ENCODE results near the gene RHEX.
A peak's percentile ranks its signal among the peaks of the same experiment; 100 is the strongest.

The RHEX gene

DNA sequence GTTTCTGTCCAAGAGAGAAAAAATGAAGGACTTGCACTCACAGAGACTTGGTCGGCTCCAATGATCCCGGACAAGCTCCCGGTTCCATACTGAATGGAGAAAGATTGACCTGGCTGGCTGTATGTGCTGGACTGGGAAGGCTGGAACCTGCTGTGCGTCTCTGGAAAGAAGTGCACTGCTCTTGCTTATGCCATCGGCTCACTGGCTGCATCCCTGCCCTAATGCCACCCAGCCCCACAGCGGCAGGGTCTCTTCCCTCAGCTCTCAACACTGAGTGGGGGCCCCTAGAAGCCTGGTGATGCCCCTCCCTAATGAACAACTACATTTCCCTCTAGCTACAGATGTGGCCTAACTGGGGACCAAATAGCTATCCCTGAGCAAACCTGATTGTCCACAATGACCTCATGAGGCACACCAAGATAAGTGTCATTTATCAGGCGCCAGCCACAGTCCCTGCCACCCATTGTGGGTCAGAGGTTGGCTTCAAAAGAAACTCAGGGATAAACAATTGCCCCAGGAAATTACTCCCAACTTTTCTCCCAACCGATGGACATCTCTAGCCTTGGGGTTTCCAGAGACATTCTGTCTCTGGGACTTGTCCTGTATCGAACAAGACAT, 31.9 kb upstream of the RHEX start:
- peaks cover 4% of the 10 kb centered on the region for H3K27me3 Mint-ChIP-seq
- ATAC-seq (ENCODE audit: low read depth): no peak
- H3K4me1 Mint-ChIP-seq: peaks cover 2% of the 10 kb centered on the region
- no peak overlapping the region for H3K27ac Mint-ChIP-seq
- peaks cover 2% of the 10 kb centered on the region for H3K9me3 Mint-ChIP-seq
- DNase-seq (ENCODE audit: low spot score in 2 of 2): no peak
- H3K4me3 Mint-ChIP-seq: no peak overlapping the region
- H3K36me3 Mint-ChIP-seq: no peaks in the 10 kb centered on the region

DNA sequence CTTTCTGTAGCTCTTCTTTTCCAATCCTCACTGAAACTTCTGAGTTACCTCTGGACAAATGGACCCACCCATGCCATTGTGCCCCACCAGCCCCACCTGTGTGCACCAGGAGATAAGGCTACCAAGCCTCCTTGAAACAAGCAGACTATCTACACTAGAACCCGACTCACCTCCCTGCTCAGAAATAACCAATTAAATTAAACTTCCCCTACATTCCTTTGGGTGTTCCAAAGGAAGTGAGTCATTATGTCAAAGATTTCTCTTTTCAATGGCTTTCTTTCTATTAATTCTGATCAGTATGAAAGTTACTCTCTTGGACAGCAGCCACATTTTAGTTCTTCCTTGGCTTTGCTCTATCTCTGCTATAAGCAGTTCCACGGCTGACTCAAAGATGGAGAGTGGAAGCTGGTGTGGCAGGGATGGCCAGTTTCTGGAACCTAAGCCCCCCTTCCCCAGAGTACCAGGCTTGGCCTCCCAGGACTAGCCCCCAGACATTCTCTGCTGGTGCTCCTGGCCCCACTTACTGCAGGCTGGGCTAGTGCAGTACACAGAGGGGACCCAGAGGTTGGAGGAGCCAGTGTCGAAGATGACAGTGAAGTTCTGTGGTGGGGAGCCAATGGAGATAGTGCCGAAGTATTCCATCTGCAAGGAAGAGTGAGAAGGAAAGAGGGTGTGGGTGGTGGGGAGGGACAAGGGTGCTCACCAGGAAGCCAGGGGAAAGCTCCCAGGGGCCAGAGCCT, 31.2 kb upstream of the RHEX start:
- DNase-seq (ENCODE audit: low spot score in 2 of 2): no peak
- peaks cover 2% of the 10 kb centered on the region for H3K9me3 Mint-ChIP-seq
- peaks cover 4% of the 10 kb centered on the region for H3K27me3 Mint-ChIP-seq
- peaks cover 2% of the 10 kb centered on the region for H3K4me1 Mint-ChIP-seq
- ATAC-seq (ENCODE audit: low read depth): no peak
- H3K27ac Mint-ChIP-seq: no peak overlapping the region
- H3K4me3 Mint-ChIP-seq: no peak overlapping the region
- H3K36me3 Mint-ChIP-seq: no peaks in the 10 kb centered on the region

DNA sequence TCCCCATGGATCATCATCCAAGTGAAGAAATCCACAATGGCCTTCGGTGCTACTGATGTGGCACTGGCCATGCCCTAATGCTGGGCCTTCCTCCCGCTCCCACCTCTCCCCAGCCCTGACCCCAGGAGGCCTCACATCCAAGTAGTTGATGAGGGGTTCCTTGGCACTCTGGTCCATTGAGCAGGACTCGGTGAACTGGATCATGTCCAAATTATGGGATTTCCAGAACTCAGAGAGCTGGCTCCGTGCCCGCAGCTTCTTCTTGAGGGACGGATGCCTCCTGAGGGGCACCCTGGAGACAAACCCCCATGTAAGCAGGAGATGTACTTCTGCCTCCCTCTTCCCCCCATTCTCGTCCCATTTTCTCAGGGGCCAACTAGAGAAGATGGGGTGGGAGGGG, 30.2 kb upstream of the RHEX start:
- H3K27me3 Mint-ChIP-seq: peaks cover 4% of the 10 kb centered on the region
- DNase-seq (ENCODE audit: low spot score in 2 of 2) (no peak), ATAC-seq (ENCODE audit: low read depth) (no peak)
- H3K27ac Mint-ChIP-seq: no peak overlapping the region
- peaks cover 2% of the 10 kb centered on the region for H3K9me3 Mint-ChIP-seq
- no peaks in the 10 kb centered on the region for H3K36me3 Mint-ChIP-seq
- H3K4me1 Mint-ChIP-seq: peaks cover 2% of the 10 kb centered on the region
- no peak overlapping the region for H3K4me3 Mint-ChIP-seq

- Mint-ChIP-seq H3K36me3 (no peaks in the 10 kb centered on the region), H3K9me3 (peaks cover 2% of the 10 kb centered on the region), H3K4me1 (peaks cover 2% of the 10 kb centered on the region), H3K4me3 (no peak within 1 kb of the TSS), H3K27me3 (peaks cover 4% of the 10 kb centered on the region), H3K27ac (no peak within 1 kb of the TSS)
- DNase-seq (ENCODE audit: low spot score in 2 of 2): no peak
- ATAC-seq (ENCODE audit: low read depth): no peak
Observed at GRCh38 chr1:206023695-206024094, 29.3 kb upstream of the RHEX start, which contains the start of gene CTSE. TSS of gene CTSE (minus strand) at chr1:206023895. CDS start at chr1:206023791, 104 bp downstream.

DNA sequence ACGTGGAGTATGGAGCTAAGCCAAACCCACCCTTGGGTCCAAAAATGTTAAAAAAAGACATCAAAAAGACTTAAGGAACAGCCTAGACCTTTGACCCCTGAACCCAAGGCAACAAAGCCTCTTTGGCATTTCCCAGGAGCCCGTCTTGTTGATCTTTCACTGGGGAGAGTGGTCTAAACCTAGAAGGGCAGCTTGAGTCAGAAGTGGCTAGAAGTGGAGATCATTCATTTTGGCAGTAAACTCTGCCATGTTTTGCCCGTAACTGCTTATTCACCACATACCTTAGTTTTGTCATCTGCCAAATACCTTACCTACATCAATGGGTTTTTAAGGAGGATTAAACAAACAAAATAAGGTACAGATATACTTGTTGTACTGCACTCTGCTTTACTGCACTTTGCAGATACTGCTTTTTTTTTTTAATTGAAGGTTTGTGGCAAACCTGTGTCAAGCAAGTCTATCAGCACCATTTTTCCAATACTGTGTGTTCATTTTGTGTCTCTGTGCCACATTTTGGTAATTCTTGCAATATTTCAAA, 27.6 kb upstream of the RHEX start:
- peaks cover 2% of the 10 kb centered on the region for H3K9me3 Mint-ChIP-seq
- H3K27me3 Mint-ChIP-seq: peaks cover 4% of the 10 kb centered on the region
- no peaks in the 10 kb centered on the region for H3K36me3 Mint-ChIP-seq
- H3K4me1 Mint-ChIP-seq: peaks cover 2% of the 10 kb centered on the region
- DNase-seq (ENCODE audit: low spot score in 2 of 2) (no peak), ATAC-seq (ENCODE audit: low read depth) (no peak)
- H3K4me3 Mint-ChIP-seq: no peak overlapping the region
- H3K27ac Mint-ChIP-seq: no peak overlapping the region

DNA sequence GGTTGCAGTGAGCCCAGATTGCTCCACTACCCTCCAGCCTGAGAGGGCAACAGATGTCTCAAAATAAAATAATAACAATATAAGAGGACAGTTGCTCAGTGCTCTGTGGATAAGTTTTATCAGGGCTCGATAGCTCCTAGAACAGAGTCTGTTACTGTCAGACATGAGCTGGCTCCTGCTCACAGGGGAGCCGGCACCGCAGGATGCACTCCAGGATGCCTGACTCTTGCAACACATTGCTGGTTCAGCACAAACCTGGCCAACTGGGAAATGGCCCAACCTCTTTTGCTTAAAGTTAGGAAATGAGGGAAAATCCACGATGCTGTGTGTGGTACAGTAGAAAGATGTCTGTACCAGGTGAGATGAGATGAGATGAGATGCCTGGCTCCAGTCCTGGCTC, 23.5 kb upstream of the RHEX start:
- peaks cover 2% of the 10 kb centered on the region for H3K9me3 Mint-ChIP-seq
- no peak overlapping the region for H3K4me3 Mint-ChIP-seq
- H3K36me3 Mint-ChIP-seq: no peaks in the 10 kb centered on the region
- DNase-seq (ENCODE audit: low spot score in 2 of 2): peak in 1 of 2 donors; percentile 7
- ATAC-seq (ENCODE audit: low read depth): no peak
- H3K4me1 Mint-ChIP-seq: peaks cover 23% of the 10 kb centered on the region
- no peaks in the 10 kb centered on the region for H3K27me3 Mint-ChIP-seq
- H3K27ac Mint-ChIP-seq: no peak overlapping the region

GRCh38 chr1:206030191-206030590, 22.8 kb upstream of the RHEX start:
- Mint-ChIP-seq H3K27ac (no peak overlapping the region), H3K36me3 (no peaks in the 10 kb centered on the region), H3K4me3 (no peak overlapping the region), H3K4me1 (peaks cover 30% of the 10 kb centered on the region), H3K9me3 (peaks cover 2% of the 10 kb centered on the region), H3K27me3 (no peaks in the 10 kb centered on the region)
- DNase-seq (ENCODE audit: low spot score in 2 of 2) (no peak), ATAC-seq (ENCODE audit: low read depth) (no peak)

- peak overlapping the region; percentile 43 for H3K27ac Mint-ChIP-seq
- peak overlapping the region; percentile 49 for H3K4me3 Mint-ChIP-seq
Observed at GRCh38 chr1:206030714-206031113, 22.3 kb upstream of the RHEX start.

GRCh38 chr1:206032380-206033140, 20.4 kb upstream of the RHEX start:
- H3K4me1 Mint-ChIP-seq: peaks cover 41% of the 10 kb centered on the region

More at GRCh38 chr1:206030714-206031113, 22.3 kb upstream of the RHEX start:
- ATAC-seq (ENCODE audit: low read depth) (peak; percentile 78), DNase-seq (ENCODE audit: low spot score in 2 of 2) (peak; percentile 60 to 72)
- Mint-ChIP-seq H3K4me1 (peaks cover 30% of the 10 kb centered on the region), H3K27me3 (no peaks in the 10 kb centered on the region), H3K9me3 (peaks cover 2% of the 10 kb centered on the region), H3K36me3 (no peaks in the 10 kb centered on the region)

GRCh38 chr1:206035027-206035426, 17.9 kb upstream of the RHEX start:
- peaks cover 2% of the 10 kb centered on the region for H3K36me3 Mint-ChIP-seq
- DNase-seq (ENCODE audit: low spot score in 2 of 2) (no peak), ATAC-seq (ENCODE audit: low read depth) (peak; percentile 50)
- peak overlapping the region; percentile 86 for H3K27ac Mint-ChIP-seq
- peak overlapping the region; percentile 99 for H3K4me3 Mint-ChIP-seq
- no peaks in the 10 kb centered on the region for H3K27me3 Mint-ChIP-seq
- peaks cover 61% of the 10 kb centered on the region for H3K4me1 Mint-ChIP-seq
- H3K9me3 Mint-ChIP-seq: no peaks in the 10 kb centered on the region

More at GRCh38 chr1:206032380-206033140, 20.4 kb upstream of the RHEX start:
- Mint-ChIP-seq H3K9me3 (no peaks in the 10 kb centered on the region), H3K4me3 (no peak overlapping the region), H3K27ac (peak overlapping the region; percentile 86), H3K36me3 (no peaks in the 10 kb centered on the region), H3K27me3 (no peaks in the 10 kb centered on the region)
- ATAC-seq (ENCODE audit: low read depth) (no peak), DNase-seq (ENCODE audit: low spot score in 2 of 2) (peak in 1 of 2 donors; percentile 7)

DNA sequence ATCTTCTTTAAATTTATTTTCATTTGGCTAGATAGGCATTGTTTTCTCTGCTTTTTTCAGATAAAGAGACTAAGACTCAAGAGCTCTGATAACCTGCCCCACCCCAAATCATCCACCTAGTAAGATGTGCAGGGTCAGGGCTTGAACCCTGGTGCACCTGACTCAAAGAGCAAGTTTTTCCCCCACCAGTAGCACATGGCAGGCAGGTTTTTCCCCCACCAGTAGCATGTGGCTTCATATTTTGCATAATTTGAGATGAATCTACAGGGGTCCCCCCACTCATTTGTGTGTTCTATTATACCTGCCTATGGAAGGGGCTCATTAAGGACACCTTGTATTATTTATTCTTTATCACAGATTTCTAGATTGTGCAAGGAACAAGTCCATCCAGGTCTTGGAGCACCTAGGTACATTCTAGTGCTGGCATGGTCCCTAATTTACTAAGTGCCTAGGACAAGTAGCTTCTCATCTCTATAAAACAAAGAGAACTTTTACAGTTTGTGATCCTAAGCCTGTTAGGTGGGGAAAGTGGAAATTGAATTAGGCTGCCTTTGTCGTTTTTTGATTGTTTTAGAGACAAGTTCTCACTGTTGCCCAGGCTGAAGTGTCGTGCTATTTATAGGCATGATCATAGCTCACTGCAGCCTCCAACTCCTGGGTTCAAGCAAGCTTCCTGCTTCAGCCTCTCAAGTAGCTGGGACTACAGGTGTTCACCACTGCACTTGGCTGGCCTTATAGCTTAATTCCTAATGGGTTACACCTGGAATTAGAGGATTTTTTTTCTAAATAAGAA, 16.1 kb upstream of the RHEX start:
- peaks cover 68% of the 10 kb centered on the region for H3K4me1 Mint-ChIP-seq
- ATAC-seq (ENCODE audit: low read depth): peak; percentile 65
- no peaks in the 10 kb centered on the region for H3K27me3 Mint-ChIP-seq
- peak overlapping the region; percentile 99 for H3K4me3 Mint-ChIP-seq
- peak overlapping the region; percentile 86 for H3K27ac Mint-ChIP-seq
- DNase-seq (ENCODE audit: low spot score in 2 of 2): no peak
- no peaks in the 10 kb centered on the region for H3K9me3 Mint-ChIP-seq
- H3K36me3 Mint-ChIP-seq: peaks cover 2% of the 10 kb centered on the region

DNA sequence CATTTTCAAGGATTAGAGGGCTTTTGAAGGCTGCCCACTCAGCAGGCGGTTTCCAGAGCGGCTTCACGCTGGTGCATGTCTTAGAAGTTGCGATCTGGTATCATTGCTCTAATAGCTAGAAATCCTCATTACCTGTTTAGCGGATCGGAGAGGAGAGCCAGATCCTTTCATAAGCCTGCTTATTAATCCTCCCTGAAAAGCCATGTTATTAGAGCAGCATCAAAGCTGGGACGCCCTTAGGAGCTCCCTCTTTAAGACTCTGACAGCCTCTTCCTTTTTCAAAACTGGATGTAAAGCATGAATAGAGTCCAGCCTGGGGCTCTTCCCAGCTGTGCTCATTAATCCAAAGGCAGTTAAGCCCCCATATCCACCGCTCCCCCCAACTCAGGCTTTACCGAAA, 15.4 kb upstream of the RHEX start:
- Mint-ChIP-seq H3K36me3 (peaks cover 2% of the 10 kb centered on the region), H3K4me3 (peak overlapping the region; percentile 76), H3K27ac (peak overlapping the region; percentile 86), H3K4me1 (peaks cover 65% of the 10 kb centered on the region), H3K27me3 (no peaks in the 10 kb centered on the region), H3K9me3 (no peaks in the 10 kb centered on the region)
- ATAC-seq (ENCODE audit: low read depth) (no peak), DNase-seq (ENCODE audit: low spot score in 2 of 2) (no peak)

Data from memory B cell (primary cell).